Hepatocyte (in vitro differentiated cells): ENCODE results near the gene RBP5. TPM values are rescaled to one million over a fixed set of nuclear protein-coding genes. Genes with fewer than 3 reads are reported as not detected.
"Not testable (repeated sequence)": the region's sequence is repeated elsewhere in the genome, so short reads cannot be mapped to it uniquely, and the experiment has no call there.

Experiments
- DNase-seq: peaks from one replicate; pipeline ENCODE4 v3.0.0-alpha.2; 2016; ENCODE audit warnings: low spot score
- H2AFZ ChIP-seq: fragments of 200-600 bp; sonication (generic); 2 replicates; pipeline ENCODE4 v1.6.0; 2016; ENCODE audit warnings: antibody characterized with exemption, mild to moderate bottlenecking
- H3K27ac ChIP-seq: fragments of 200-600 bp; sonication (generic); 2 replicates; pipeline ENCODE4 v1.5.1; 2016; ENCODE audit warnings: mild to moderate bottlenecking
- H3K27me3 ChIP-seq: fragments of 200-600 bp; sonication (generic); 2 replicates; pipeline ENCODE4 v1.6.1; 2016
- H3K36me3 ChIP-seq: fragments of 200-600 bp; sonication (generic); replicated peaks from 2 replicates; pipeline ENCODE4 v1.5.1; 2016; ENCODE audit warnings: low read depth; ENCODE audit not compliant: insufficient read depth
- H3K4me1 ChIP-seq: fragments of 200-600 bp; sonication (generic); 2 replicates; pipeline ENCODE4 v1.5.1; 2016; ENCODE audit warnings: mild to moderate bottlenecking, moderate library complexity; ENCODE audit not compliant: insufficient read depth
- H3K4me2 ChIP-seq: fragments of 200-600 bp; sonication (generic); 2 replicates; pipeline ENCODE4 v1.6.0; 2016
- H3K4me3 ChIP-seq: fragments of 200-600 bp; sonication (generic); 2 replicates; pipeline ENCODE4 v1.5.1; 2016; ENCODE audit warnings: mild to moderate bottlenecking
- H3K79me2 ChIP-seq: fragments of 200-600 bp; sonication (generic); 2 replicates; pipeline ENCODE4 v1.6.0; 2017; ENCODE audit warnings: mild to moderate bottlenecking
- H3K9me2 ChIP-seq: fragments of 200-600 bp; sonication (generic); replicated peaks from 2 replicates; pipeline ENCODE4 v1.6.0; 2017; ENCODE audit warnings: mild to moderate bottlenecking; ENCODE audit not compliant: insufficient read depth
- H3K9me3 ChIP-seq: fragments of 200-600 bp; sonication (generic); 2 replicates; pipeline ENCODE4 v1.5.1; 2016; ENCODE audit warnings: low read depth, mild to moderate bottlenecking
- H4K20me1 ChIP-seq: fragments of 200-600 bp; sonication (generic); 2 replicates; pipeline ENCODE4 v1.6.0; 2016; ENCODE audit warnings: mild to moderate bottlenecking; ENCODE audit not compliant: insufficient read depth, poor library complexity, severe bottlenecking
- CTCF ChIP-seq: fragments of 200-600 bp; sonication (generic); IDR thresholded peaks from 2 replicates; pipeline ENCODE4 v1.5.1; 2016; ENCODE audit warnings: antibody characterized with exemption, mild to moderate bottlenecking; ENCODE audit not compliant: poor library complexity
- EZH2 ChIP-seq: fragments of 200-600 bp; sonication (generic); IDR thresholded peaks from 2 replicates; pipeline ENCODE4 v1.6.1; 2016; ENCODE audit warnings: antibody characterized with exemption, mild to moderate bottlenecking, borderline replicate concordance
- EZH2phosphoT487 ChIP-seq: fragments of 200-600 bp; sonication (generic); IDR thresholded peaks from one replicate; pipeline ENCODE4 v1.6.1; 2018; ENCODE audit warnings: antibody characterized with exemption, mild to moderate bottlenecking, low read depth, moderate library complexity; ENCODE audit not compliant: unreplicated experiment, severe bottlenecking
- whole genome bisulfite sequencing: methylation state at CpG from one replicate; pipeline ENCODE4 v1.1.6; 2016; ENCODE audit warnings: low lambda C conversion rate; ENCODE audit errors: missing lambda C conversion rate; 5-methylcytosine and 5-hydroxymethylcytosine counted together
- polyA plus RNA-seq: library from polyadenylated mRNA; unstranded; fragments of >200 nt; fragmentation: Nextera tagmentation; extraction: Ambion mirVana; gene quantifications from 2 replicates; pipeline ENCODE4 v1.2.1, GENCODE V29; 2016
- total RNA-seq: library from RNA; depleted of rRNA; stranded (reverse); fragments of >200 nt; gene quantifications from 2 replicates; pipeline ENCODE4 v1.2.3, GENCODE V29; 2014

RBP5 gene
- total and polyA plus RNA-seq, 2 experiments from 2014 or later, result 11.1 to 30.0 TPM

- peak; percentile 90 for DNase-seq
- no peaks in the 10 kb centered on the region for H4K20me1 ChIP-seq
- H2AFZ ChIP-seq, result peak overlapping the region; percentile 42
- H3K79me2 ChIP-seq, result peaks cover 55% of the 10 kb centered on the region
- no peak for TF ChIP-seq CTCF
- TF ChIP-seq EZH2phosphoT487, result no peak
- no peak for TF ChIP-seq EZH2
- peaks cover 16% of the 10 kb centered on the region for H3K4me1 ChIP-seq
- peak overlapping the region; percentile 78 for H3K4me3 ChIP-seq
- no peaks in the 10 kb centered on the region for H3K36me3 ChIP-seq
- WGBS, result 10% methylated on average over 30 of the region's 30 CpGs
- no peaks in the 10 kb centered on the region for H3K27me3 ChIP-seq
- peak overlapping the region; percentile 100 for H3K27ac ChIP-seq
- H3K9me2 ChIP-seq, result no peaks in the 10 kb centered on the region
- H3K4me2 ChIP-seq, result peak overlapping the region; percentile 95
- H3K9me3 ChIP-seq, result no peaks in the 10 kb centered on the region
These were observed 20.5 kb downstream of the RBP5 start for GRCh38 chr12:7108003-7108795.

DNA sequence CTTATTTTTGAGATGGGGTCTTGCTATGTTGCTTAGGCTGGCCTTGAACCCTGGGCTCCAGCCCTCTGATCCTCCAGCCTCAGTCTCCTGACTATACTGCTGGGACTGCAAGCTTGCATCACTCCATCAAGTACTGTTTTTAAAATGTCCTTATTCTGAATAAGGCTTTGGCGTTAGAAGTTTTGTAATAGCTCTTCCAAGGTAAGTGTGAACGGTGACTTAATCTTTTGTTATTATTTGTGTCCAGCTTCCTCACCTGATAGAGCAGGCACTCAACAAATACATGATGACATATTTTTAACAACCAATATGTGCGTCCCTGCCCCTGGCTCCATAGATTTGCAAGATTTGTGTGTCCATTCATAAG lies 21.1 kb downstream of the RBP5 start:
- Histone ChIP-seq H3K36me3 (no peaks in the 10 kb centered on the region), H3K27ac (peak overlapping the region; percentile 100), H3K4me2 (peak overlapping the region; percentile 95), H3K79me2 (peaks cover 60% of the 10 kb centered on the region), H4K20me1 (no peaks in the 10 kb centered on the region), H3K9me2 (no peaks in the 10 kb centered on the region), H3K4me1 (peaks cover 12% of the 10 kb centered on the region), H3K27me3 (no peaks in the 10 kb centered on the region), H3K9me3 (no peaks in the 10 kb centered on the region), H2AFZ (peak overlapping the region; percentile 42), H3K4me3 (peak overlapping the region; percentile 78)
- no peak for TF ChIP-seq EZH2phosphoT487
- no peak for TF ChIP-seq EZH2
- TF ChIP-seq CTCF, result no peak
- DNase-seq, result no peak
- WGBS, result 38% methylated on average over 3 of the region's 3 CpGs

DNA sequence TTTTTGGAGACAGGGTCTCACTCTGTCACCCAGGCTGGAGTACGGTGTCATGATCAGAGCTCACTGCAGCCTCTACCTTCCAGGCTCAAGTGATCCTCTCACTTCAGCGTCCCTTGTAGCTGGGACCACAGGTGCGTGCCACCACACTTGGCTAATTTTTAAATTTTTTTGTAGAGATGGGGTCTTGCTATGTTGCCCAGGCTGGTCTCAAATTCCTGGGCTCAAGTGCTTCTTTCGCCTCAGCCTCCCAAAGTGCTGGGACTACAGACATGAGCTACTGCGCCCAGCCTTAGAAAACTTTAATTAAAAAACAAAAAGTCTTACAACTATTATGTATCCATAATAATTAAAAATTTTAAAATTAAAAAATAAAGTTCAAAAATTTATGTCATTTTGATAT lies 21.5 kb downstream of the RBP5 start:
- H3K27me3 ChIP-seq, H3K36me3 ChIP-seq, H2AFZ ChIP-seq, H3K9me3 ChIP-seq, H3K9me2 ChIP-seq, DNase-seq, H3K27ac ChIP-seq, H4K20me1 ChIP-seq, H3K4me3 ChIP-seq: not testable (repeated sequence)
- Histone ChIP-seq H3K4me1 (peaks cover 12% of the 10 kb centered on the region), H3K79me2 (peaks cover 61% of the 10 kb centered on the region), H3K4me2 (peak overlapping the region; percentile 95)
- WGBS, result 100% methylated on average over 5 of the region's 5 CpGs

DNA sequence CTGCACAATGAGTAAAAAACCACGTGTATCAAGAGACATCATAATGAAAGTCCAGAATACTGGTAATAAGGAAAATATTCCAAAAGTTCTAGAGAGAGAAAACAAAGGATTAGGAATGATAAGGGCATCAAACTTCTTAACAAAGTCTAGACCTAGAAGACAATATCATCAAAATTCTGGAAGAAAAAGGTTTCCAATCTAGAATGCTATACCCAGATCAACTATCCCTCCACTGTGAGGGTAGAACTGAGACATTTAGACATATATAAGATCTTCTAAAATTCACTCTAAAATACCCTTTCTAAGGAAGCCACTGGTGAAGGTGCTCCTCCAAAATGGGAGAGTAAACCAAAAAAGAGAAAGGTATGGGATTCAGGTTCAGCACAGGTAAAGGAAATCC lies 22.6 kb downstream of the RBP5 start:
- H3K4me3 ChIP-seq, result no peak overlapping the region
- H2AFZ ChIP-seq, result no peak overlapping the region
- no peaks in the 10 kb centered on the region for H4K20me1 ChIP-seq
- H3K9me3 ChIP-seq, result no peaks in the 10 kb centered on the region
- no peak overlapping the region for H3K4me2 ChIP-seq
- no peaks in the 10 kb centered on the region for H3K27me3 ChIP-seq
- no peak overlapping the region for H3K27ac ChIP-seq
- H3K79me2 ChIP-seq, result peaks cover 58% of the 10 kb centered on the region
- TF ChIP-seq CTCF (no peak), EZH2phosphoT487 (no peak), EZH2 (no peak)
- DNase-seq, result no peak
- peaks cover 12% of the 10 kb centered on the region for H3K4me1 ChIP-seq
- 90% methylated on average over 1 of the region's 1 CpG for WGBS
- H3K36me3 ChIP-seq, result no peaks in the 10 kb centered on the region
- H3K9me2 ChIP-seq, result no peaks in the 10 kb centered on the region
